Mucosa of rectum (tissue), 2 donors: ENCODE measurements around the gene ICOS.

Source experiments
- H3K27ac ChIP-seq, 2 donors: one replicate each; pipeline ENCODE4 v1.7.0; 2013; ENCODE audit warnings: inconsistent platforms in 2 of 2, low read depth in 2 of 2, low read length in 2 of 2
- H3K27me3 ChIP-seq, 2 donors: one replicate each; pipeline ENCODE4 v1.7.0; 2013; ENCODE audit warnings: low read length in 2 of 2; ENCODE audit not compliant: control insufficient read depth in 2 of 2, insufficient read depth in 2 of 2
- H3K36me3 ChIP-seq, 2 donors: one replicate each; pipeline ENCODE4 v1.7.0; 2013; ENCODE audit warnings: low read length in 2 of 2; ENCODE audit not compliant: control insufficient read depth in 2 of 2, insufficient read depth in 2 of 2
- H3K4me1 ChIP-seq, 2 donors: one replicate each; pipeline ENCODE4 v1.7.0; 2013; ENCODE audit warnings: low read length in 2 of 2, mild to moderate bottlenecking in 1 of 2; ENCODE audit not compliant: control insufficient read depth in 2 of 2, insufficient read depth in 2 of 2
- H3K4me3 ChIP-seq, 2 donors: one replicate each; pipeline ENCODE4 v1.7.0; 2013; ENCODE audit warnings: low read length in 2 of 2
- H3K9ac ChIP-seq, 2 donors: one replicate each; pipeline ENCODE4 v1.7.0; 2013; ENCODE audit warnings: low read length in 2 of 2, low read depth in 1 of 2, mild to moderate bottlenecking in 1 of 2
- H3K9me3 ChIP-seq, 2 donors: one replicate each; pipeline ENCODE4 v1.7.0; 2013; ENCODE audit warnings: low read length in 2 of 2; ENCODE audit not compliant: control insufficient read depth in 2 of 2
- donor health status: healthy.
- donor health status: Normal muscosa, but diverticular disease.

The ICOS gene

GRCh38 chr2:203936535-203936934, at the start of gene ICOS:
TSS of gene ICOS (plus strand) at chr2:203936763. CDS start at chr2:203936815, 52 bp downstream.
- Histone ChIP-seq H3K9ac (no peak within 1 kb of the TSS), H3K4me3 (peak within 1 kb of the TSS; percentile 4 to 64), H3K36me3 (no peaks in the 10 kb centered on the region), H3K27me3 (no peaks in the 10 kb centered on the region), H3K4me1 (no peaks in the 10 kb centered on the region), H3K9me3 (no peaks in the 10 kb centered on the region), H3K27ac (no peak within 1 kb of the TSS)

- Histone ChIP-seq H3K27ac (no peak overlapping the region), H3K9me3 (no peaks in the 10 kb centered on the region), H3K9ac (no peak overlapping the region), H3K4me3 (no peak overlapping the region), H3K27me3 (no peaks in the 10 kb centered on the region), H3K36me3 (no peaks in the 10 kb centered on the region), H3K4me1 (no peaks in the 10 kb centered on the region)
These were observed 48.9 kb upstream of the ICOS start for GRCh38 chr2:203887677-203888076.

GRCh38 chr2:203889542-203889941, 47.0 kb upstream of the ICOS start:
- H3K4me3 ChIP-seq: no peak overlapping the region
- H3K27me3 ChIP-seq: no peaks in the 10 kb centered on the region
- H3K27ac ChIP-seq: no peak overlapping the region
- no peaks in the 10 kb centered on the region for H3K9me3 ChIP-seq
- H3K36me3 ChIP-seq: no peaks in the 10 kb centered on the region
- no peaks in the 10 kb centered on the region for H3K4me1 ChIP-seq
- no peak overlapping the region for H3K9ac ChIP-seq

GRCh38 chr2:203889944-203890343, 46.6 kb upstream of the ICOS start:
- H3K4me3 ChIP-seq: no peak overlapping the region
- H3K4me1 ChIP-seq: no peaks in the 10 kb centered on the region
- no peak overlapping the region for H3K9ac ChIP-seq
- H3K27me3 ChIP-seq: no peaks in the 10 kb centered on the region
- no peaks in the 10 kb centered on the region for H3K36me3 ChIP-seq
- no peaks in the 10 kb centered on the region for H3K9me3 ChIP-seq
- no peak overlapping the region for H3K27ac ChIP-seq

- H3K9ac ChIP-seq: no peak overlapping the region
- no peak overlapping the region for H3K4me3 ChIP-seq
- H3K27me3 ChIP-seq: no peaks in the 10 kb centered on the region
- H3K27ac ChIP-seq: no peak overlapping the region
- H3K4me1 ChIP-seq: no peaks in the 10 kb centered on the region
- H3K36me3 ChIP-seq: no peaks in the 10 kb centered on the region
- no peaks in the 10 kb centered on the region for H3K9me3 ChIP-seq
These were observed 45.8 kb upstream of the ICOS start for GRCh38 chr2:203890733-203891132.

- Histone ChIP-seq H3K9ac (no peak overlapping the region), H3K27me3 (no peaks in the 10 kb centered on the region), H3K4me1 (no peaks in the 10 kb centered on the region), H3K4me3 (no peak overlapping the region), H3K27ac (no peak overlapping the region), H3K36me3 (no peaks in the 10 kb centered on the region), H3K9me3 (no peaks in the 10 kb centered on the region)
These were observed 45.1 kb upstream of the ICOS start for GRCh38 chr2:203891474-203891873.

GRCh38 chr2:203892207-203892606, 44.4 kb upstream of the ICOS start:
- no peaks in the 10 kb centered on the region for H3K4me1 ChIP-seq
- H3K9ac ChIP-seq: no peak overlapping the region
- H3K4me3 ChIP-seq: no peak overlapping the region
- no peak overlapping the region for H3K27ac ChIP-seq
- no peaks in the 10 kb centered on the region for H3K27me3 ChIP-seq
- no peaks in the 10 kb centered on the region for H3K36me3 ChIP-seq
- H3K9me3 ChIP-seq: no peaks in the 10 kb centered on the region

GRCh38 chr2:203893401-203893800, 43.2 kb upstream of the ICOS start:
- no peaks in the 10 kb centered on the region for H3K4me1 ChIP-seq
- H3K27me3 ChIP-seq: no peaks in the 10 kb centered on the region
- H3K9me3 ChIP-seq: no peaks in the 10 kb centered on the region
- no peak overlapping the region for H3K27ac ChIP-seq
- no peak overlapping the region for H3K4me3 ChIP-seq
- H3K36me3 ChIP-seq: no peaks in the 10 kb centered on the region
- H3K9ac ChIP-seq: no peak overlapping the region

- H3K27me3 ChIP-seq: no peaks in the 10 kb centered on the region
- no peaks in the 10 kb centered on the region for H3K9me3 ChIP-seq
- no peaks in the 10 kb centered on the region for H3K36me3 ChIP-seq
- no peak overlapping the region for H3K4me3 ChIP-seq
- H3K9ac ChIP-seq: no peak overlapping the region
- no peaks in the 10 kb centered on the region for H3K4me1 ChIP-seq
- H3K27ac ChIP-seq: no peak overlapping the region
These were observed 42.7 kb upstream of the ICOS start for GRCh38 chr2:203893840-203894239.

- no peaks in the 10 kb centered on the region for H3K27me3 ChIP-seq
- no peak overlapping the region for H3K4me3 ChIP-seq
- no peaks in the 10 kb centered on the region for H3K4me1 ChIP-seq
- H3K9me3 ChIP-seq: no peaks in the 10 kb centered on the region
- H3K9ac ChIP-seq: no peak overlapping the region
- no peaks in the 10 kb centered on the region for H3K36me3 ChIP-seq
- no peak overlapping the region for H3K27ac ChIP-seq
These were observed 42.3 kb upstream of the ICOS start for GRCh38 chr2:203894262-203894661.

- Histone ChIP-seq H3K27ac (peak overlapping the region in 1 of 2 donors; percentile 18), H3K4me3 (no peak overlapping the region), H3K4me1 (no peaks in the 10 kb centered on the region), H3K27me3 (no peaks in the 10 kb centered on the region), H3K9me3 (peaks cover 2 to 12% of the 10 kb centered on the region in 2 donors), H3K9ac (no peak overlapping the region), H3K36me3 (no peaks in the 10 kb centered on the region)
These were observed 39.0 kb upstream of the ICOS start for GRCh38 chr2:203897544-203897943.
